D721Med (cell line): ENCODE data around the gene ATP8B3.

Experiments
- DNase-seq: peaks from one replicate; pipeline ENCODE4 v3.0.0; 2011; ENCODE audit warnings: low spot score; ENCODE audit not compliant: insufficient read length
- FAIRE-seq: peaks from 2 replicates; lab custom pipeline; 2011; peaks lifted over from hg19 to GRCh38; lab: Jason Lieb, UNC
- TF ChIP-seq, protein P1 (sequence below): IDR thresholded peaks from 2 replicates; pipeline ENCODE4 v1.5.1; 2012; ENCODE audit warnings: mild to moderate bottlenecking, control low read depth; ENCODE audit not compliant: insufficient read depth; ENCODE audit errors: missing control alignments

ATP8B3 gene

GRCh38 chr19:1755467-1756171 is 56.5 kb downstream of the ATP8B3 start:
- no peak for FAIRE-seq

DNA sequence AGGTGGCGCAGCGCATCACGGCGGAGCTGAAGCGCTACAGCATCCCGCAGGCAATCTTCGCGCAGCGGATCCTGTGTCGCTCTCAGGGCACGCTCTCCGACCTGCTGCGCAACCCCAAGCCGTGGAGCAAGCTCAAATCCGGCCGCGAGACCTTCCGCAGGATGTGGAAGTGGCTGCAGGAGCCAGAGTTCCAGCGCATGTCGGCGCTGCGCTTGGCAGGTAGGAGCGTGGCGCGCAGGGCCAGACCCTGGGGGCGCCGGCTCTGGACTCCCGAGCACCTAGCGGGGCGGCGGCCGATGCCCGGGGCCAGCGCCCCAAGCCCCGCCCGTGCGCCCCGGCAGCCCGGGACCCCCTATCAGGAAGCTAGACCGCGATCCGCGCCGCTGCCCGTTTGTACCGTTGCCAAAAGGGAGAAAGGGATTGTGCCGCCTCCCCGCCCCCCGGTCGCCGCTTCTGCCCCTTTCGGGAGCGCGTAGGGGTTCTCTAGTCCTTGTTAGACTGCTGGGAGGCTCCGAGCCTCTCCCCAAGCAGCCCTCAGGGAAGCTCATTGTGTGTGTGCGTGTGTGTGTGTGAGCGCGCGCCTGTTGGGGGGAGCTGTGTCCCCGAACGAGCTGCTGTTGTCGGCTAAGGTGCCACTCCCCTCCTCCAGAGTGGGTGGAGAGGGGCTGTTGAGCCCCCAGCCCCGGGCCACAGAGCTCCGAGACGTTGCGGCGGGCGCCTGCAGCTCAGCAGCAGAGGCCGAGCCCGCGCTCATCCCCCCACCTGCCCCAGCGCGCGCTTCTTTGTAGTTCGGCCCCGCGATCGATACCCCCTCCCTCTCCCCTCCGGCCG is 57.2 kb downstream of the ATP8B3 start:
- FAIRE-seq (no peak), DNase-seq (no peak)
- TF ChIP-seq, protein P1, sequence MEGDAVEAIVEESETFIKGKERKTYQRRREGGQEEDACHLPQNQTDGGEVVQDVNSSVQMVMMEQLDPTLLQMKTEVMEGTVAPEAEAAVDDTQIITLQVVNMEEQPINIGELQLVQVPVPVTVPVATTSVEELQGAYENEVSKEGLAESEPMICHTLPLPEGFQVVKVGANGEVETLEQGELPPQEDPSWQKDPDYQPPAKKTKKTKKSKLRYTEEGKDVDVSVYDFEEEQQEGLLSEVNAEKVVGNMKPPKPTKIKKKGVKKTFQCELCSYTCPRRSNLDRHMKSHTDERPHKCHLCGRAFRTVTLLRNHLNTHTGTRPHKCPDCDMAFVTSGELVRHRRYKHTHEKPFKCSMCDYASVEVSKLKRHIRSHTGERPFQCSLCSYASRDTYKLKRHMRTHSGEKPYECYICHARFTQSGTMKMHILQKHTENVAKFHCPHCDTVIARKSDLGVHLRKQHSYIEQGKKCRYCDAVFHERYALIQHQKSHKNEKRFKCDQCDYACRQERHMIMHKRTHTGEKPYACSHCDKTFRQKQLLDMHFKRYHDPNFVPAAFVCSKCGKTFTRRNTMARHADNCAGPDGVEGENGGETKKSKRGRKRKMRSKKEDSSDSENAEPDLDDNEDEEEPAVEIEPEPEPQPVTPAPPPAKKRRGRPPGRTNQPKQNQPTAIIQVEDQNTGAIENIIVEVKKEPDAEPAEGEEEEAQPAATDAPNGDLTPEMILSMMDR: no peak

More at GRCh38 chr19:1755467-1756171, 56.5 kb downstream of the ATP8B3 start:
- TF ChIP-seq, protein P1: no peak
- DNase-seq: no peak

DNA sequence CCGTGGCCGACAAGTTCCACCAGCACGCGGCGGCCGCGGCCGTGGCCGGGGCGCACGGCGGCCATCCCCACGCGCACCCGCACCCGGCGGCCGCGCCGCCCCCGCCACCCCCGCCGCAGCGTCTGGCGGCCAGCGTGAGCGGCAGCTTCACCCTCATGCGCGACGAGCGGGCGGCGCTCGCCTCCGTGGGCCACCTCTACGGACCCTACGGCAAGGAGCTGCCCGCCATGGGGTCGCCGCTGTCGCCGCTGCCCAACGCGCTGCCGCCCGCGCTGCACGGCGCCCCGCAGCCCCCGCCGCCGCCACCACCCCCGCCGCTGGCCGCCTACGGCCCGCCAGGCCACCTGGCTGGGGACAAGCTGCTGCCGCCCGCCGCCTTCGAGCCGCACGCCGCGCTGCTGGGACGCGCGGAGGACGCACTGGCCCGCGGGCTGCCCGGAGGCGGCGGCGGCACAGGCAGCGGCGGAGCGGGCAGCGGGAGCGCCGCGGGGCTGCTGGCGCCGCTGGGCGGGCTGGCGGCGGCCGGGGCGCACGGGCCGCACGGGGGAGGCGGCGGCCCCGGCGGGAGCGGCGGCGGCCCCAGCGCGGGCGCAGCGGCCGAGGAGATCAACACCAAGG is 57.9 kb downstream of the ATP8B3 start:
- FAIRE-seq: no peak

DNA sequence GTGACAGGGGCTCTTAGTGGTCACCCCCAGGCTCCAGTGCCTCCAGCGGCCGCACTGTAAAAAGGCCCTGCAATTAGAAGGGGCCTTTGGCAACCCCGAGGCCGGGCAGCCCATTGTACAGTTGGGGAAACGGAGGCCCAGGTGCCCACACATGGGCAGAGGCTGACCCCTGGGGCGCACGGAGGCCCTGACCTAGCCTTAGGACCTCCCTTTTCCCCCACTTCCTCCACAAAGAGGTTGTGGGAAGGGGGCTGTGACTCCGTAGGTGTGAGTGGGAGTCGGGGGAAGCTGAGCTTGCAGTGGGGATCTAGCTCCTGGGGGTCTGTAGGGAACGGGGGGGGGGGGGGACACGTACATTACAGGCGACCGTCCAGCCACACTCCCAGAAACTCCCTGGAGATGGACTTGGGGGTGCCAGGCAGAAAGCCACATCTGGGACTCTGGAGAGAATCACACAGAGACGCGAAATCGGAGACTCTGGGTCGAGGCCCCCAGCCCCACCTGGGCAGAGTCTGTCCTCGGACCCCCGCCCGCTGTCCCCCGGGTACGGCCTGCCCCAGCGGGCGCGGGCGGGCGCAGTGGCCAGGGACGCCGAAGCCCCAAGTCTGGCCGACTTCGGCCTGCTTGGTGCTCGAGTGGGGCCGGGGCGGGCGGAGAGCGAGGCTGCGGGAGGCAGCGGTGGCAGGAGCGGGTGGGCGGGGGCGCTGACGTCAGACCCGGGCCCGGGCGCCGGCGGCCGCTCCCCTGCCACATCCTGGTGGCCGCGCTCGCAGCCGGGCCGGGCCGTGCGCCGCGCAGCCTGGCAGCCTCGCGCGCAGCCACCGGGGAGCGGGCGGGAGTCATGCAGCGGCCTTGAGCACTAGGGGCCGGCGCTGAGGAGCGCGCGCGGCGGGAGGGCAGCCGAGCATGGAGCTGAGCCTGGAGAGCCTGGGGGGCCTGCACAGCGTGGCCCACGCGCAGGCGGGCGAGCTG is 59.0 kb downstream of the ATP8B3 start, which contains the start of gene ONECUT3:
TSS of gene ONECUT3 (plus strand) at position 750 of the 972 bp plus-strand sequence. CDS start at position 907, 157 bp downstream.
- FAIRE-seq: no peak
- no peak for DNase-seq
- TF ChIP-seq, protein P1: no peak

More for the DNA sequence above, 57.9 kb downstream of the ATP8B3 start:
- DNase-seq: no peak
- TF ChIP-seq, protein P1: no peak

- FAIRE-seq (no peak), DNase-seq (no peak)
- TF ChIP-seq, protein P1: no peak
These were observed 59.9 kb downstream of the ATP8B3 start for GRCh38 chr19:1752009-1752756.

- DNase-seq (no peak), FAIRE-seq (no peak)
- TF ChIP-seq, protein P1: no peak
These were observed 60.6 kb downstream of the ATP8B3 start for GRCh38 chr19:1751367-1752008.
